Ramos (cell line): ENCODE data around the gene CRACDL.

Experiments
- in situ Hi-C: fragments of 300-500 bp; cut with MboI; formaldehyde crosslinking; loops from one replicate; pipeline ENCODE4 v1.14.3; 2022; ENCODE audit warnings: low sequenced_read_pairs; ENCODE audit not compliant: unreplicated experiment

Gene CRACDL, protein sequence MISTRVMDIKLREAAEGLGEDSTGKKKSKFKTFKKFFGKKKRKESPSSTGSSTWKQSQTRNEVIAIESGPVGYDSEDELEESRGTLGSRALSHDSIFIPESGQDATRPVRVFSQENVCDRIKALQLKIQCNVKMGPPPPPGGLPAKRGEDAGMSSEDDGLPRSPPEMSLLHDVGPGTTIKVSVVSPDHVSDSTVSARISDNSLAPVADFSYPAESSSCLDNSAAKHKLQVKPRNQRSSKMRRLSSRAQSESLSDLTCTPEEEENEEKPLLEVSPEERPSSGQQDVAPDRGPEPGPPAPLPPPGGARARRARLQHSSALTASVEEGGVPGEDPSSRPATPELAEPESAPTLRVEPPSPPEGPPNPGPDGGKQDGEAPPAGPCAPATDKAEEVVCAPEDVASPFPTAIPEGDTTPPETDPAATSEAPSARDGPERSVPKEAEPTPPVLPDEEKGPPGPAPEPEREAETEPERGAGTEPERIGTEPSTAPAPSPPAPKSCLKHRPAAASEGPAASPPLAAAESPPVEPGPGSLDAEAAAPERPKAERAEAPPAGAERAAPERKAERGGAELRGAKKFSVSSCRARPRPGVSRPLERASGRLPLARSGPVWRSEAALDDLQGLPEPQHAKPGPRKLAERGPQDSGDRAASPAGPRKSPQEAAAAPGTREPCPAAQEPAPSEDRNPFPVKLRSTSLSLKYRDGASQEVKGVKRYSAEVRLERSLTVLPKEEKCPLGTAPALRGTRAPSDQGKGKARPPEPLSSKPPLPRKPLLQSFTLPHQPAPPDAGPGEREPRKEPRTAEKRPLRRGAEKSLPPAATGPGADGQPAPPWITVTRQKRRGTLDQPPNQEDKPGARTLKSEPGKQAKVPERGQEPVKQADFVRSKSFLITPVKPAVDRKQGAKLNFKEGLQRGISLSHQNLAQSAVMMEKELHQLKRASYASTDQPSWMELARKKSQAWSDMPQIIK

DNA sequence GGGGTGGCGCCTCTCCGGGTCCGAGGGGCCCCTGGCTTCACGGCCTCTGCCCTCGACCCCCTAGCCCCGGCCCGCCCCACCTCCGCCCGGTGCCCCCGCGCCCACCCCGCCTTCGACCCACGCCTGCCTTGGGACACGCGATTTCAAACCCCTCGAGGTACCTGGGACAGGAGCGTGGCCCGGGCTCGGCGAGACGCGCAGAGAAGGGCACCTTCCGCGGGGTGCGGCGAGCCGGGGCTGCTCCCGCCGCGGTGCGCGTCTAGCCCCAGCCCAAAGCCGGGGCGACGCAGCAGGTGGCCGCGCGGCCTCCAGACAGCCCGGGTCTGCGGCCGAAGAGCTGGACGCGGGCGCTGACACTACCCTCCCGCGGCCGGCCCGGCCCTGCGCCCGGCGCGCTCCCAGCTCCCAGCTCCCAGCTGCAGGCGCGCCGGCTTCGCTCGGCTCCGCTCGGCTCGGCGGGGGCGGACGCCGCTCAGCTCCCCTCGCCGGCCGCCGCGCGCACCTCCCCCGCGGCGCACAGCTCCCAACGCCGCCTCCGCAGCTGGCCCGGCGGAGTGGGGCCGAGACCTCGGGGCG, at the start of gene CRACDL:
Gene CRACDL (minus strand): TSS at position 449 of the 576 bp plus-strand sequence. CDS start 89,425 bp downstream, outside the sequence.
- in situ Hi-C loops, result no loop called here

DNA sequence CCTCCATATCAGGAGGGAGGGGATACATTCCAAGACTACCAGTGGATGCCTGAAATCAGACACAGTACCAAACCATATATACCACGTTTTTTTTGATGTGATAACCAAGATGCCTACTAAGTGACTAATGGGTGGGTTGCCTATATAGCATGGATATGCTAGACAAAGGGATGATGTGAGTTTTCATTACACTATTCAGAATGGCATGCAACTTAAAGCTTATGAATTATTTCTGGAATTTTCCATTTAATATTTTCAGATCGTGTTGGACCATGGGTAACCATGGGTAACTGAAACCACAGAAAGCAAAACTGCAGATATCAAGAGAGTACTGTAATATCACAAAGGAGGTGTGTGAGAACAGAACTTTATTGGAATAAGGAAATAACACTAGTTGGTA, 39.6 kb upstream of the CRACDL start:
- in situ Hi-C loops, result no loop called here

DNA sequence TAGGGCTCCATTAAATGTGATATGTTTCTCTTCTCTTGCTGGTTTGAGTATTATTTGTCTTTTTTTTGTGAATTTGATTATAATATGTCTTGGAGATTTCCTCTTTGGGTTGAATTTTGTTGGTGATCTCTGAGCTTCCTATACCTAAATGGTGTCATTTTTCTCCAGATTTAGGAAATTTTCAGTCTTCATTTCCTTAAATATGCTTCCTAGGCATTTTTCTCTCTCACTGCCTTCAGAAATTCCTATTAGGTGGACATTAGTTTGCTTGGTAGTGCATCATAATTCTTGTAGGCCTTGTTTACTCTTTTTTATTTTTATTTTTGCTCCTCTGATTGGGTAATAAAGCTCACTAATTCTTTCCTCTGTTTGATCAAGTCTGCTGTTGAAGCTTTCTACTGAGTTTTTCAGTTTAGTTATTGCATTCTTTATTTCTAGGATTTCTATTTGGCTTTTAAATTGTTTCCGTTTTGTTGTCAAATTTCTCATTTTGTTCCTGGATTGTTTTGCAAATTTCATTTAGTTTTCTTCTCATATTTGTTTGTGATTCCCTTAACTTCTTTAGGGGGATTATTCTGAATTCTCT, 36.6 kb upstream of the CRACDL start:
- in situ Hi-C loops, result no loop called here

DNA sequence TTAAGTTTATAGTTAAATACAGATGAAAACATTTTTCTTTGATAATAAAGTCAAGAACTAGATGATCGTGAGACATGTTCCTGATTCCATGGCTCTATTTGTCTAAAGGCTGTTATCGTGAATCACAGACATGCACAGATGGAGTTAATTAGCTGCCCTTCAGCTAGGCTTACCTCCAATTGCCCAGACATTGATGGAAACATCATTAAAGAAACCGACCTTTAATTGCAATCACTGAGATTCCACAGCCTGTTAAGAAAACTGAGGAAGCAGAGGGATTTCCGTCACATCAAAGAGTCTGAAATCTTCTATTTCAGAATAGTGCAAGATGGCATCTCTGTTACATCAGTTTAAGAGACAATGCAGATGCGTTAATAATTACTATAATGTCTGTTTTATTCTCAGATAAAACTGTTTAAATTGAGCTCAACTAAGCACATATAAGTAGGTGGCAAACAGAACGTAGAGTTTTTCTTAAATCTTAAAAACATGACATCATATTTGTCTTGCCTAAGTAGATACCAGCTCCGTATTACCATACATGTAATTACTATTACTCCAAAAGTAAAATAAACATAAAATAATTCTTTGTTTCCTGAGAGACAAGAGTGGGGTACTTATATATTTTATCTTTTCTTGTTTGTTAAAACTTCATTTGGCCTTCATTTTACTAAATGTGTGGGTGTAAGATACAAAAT, 23.9 kb upstream of the CRACDL start:
- in situ Hi-C loops, result no loop called here

DNA sequence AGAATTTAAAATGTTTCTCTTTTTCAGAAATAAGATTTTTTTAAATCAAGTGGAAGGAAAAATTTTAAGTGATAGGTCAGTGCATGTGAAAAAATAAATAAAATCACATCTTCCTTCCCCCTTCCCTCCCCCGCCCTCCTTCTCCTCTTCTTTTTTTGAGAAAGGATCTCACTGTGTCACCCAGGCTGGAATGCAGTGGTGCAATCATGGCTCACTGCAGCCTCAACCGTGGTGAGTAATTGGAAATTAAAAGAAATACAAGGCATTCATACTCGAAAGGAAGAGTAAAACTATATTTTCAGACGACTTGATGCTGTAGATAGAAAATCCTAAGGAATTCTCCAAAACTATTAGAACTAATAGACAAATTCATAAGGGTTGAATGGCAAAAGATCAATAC, 16.9 kb upstream of the CRACDL start:
- in situ Hi-C loops, result no loop called here

DNA sequence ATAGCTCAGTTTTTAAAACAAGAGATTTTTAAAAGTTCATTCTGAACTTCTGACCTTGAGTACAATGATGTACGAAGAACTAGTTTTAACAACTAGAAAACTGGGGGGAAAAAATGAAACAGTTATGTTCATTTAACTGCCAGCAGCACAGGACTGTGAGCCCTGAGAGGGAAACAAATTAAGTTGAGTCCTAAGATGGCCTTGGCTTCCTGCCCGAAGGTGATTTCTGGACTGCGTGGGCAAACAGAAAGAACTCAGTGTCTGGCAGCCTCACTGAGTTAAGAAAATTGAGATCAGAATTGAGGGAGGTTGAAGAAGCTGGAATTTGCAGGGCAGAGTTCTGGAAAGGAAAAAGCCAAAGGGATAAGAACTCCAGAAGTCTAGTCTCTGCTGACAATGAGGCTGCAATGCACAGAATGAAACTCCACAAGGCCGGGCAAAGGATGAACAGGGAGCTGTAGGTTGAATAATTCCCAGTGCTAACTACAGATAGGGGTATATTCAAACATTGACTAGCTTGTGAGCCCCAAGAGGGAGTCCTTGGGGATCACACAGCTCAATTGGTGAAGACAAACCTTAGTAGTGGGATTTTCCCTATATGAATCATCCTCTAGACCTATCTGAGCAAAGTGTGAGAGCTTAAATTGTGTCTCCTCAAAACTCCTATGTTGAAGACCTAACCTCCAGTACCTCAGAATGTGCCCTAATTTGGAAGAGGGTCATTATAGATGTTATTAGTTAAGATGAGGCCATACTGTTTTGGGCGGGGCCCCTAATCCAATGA, 13.1 kb upstream of the CRACDL start:
- in situ Hi-C loops, result no loop called here

DNA sequence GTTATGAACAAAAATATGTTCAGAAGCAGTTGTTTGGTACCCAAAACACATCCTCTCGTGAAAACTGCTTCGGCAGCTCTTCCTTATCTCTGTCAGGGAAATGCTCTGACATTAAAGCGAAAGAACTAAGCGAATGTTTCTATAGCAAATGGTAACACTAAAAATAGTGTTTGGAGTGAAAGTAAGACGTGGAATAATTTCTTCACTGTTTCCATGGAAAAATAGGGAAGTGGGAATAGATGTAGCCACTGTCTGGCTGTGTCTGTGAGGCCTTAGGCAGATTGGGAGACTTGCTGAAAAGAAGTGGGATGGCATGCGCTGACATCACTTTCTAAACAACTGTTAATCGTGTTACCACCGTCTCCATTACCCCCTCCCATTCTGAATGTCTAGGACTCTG, 11.5 kb upstream of the CRACDL start:
- in situ Hi-C loops, result no loop called here

DNA sequence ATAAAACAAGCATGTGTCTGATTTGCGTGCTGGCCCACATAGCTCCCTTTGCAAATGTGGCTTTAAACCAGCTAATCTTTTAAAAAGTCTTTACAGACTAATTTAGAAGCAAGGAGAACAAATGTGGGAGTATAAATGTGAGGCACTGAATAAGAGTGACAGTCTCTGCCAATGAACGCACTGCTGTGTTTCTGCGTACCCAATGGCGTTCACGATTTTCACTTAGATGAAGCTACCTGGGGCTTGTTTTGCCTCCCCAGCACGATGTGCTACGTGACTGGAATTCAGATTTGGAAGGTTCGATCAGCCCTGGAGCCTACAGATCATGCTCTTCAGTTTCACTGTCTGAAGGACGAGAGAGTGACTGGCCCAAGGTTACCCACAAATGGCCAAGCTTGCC, 10.8 kb upstream of the CRACDL start:
- in situ Hi-C loops, result no loop called here

DNA sequence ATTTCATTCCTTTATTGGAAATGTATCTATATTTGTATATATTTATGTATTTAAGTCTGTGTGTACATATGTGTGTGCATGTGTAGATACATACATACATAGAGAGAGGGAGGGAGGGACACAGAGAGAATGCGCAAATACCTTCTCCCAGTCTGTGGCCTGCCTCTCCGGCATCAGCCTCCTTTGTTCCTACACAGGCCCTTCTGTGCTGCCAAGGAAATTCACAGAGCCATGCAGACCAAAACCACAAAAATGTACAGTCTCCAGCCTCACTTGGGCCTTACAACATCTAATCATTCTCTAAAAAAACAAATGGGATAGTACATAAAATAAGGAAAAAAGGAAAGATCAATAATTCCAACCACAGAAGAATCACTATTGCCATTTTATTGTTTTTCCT, 8.8 kb upstream of the CRACDL start:
- in situ Hi-C loops, result no loop called here

DNA sequence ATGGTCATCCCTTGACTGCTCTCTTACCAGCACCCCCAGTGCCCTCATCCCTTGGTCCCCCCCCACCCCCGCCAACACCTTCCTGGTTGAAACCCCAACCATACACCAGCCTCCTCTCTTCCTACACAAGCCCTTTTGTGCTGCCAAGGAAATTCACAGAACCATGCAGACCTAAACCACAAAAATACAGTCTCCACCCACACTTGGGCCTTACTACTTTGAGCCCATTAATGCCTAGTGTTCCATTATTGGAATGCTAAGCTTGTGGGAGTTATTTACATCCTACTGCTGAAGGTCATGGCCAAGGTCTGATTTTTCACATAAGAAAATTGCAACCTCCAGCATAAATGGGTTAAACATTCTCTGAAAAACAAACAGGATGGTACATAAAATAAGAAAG, 4.1 kb upstream of the CRACDL start:
- in situ Hi-C loops, result no loop called here

DNA sequence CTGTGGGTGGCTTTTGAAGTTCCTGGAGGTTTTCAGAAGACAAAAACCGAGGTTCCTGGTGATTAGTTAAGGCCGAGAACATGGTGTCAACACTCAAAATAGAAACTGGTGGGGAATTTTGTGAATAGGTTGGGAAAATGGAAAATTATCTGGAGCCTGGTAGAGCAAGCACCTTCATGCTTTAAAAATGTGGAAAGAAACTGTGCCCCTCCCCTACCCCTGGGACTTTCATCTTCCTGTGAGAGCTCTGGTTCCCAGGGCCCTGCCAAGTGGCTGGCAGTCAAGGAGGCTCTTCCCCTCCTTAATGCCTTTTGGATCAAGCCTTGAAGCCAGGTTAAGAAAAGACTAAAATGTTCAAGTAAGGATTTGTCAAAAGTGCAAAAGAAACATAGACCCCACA, 1.9 kb upstream of the CRACDL start:
- in situ Hi-C loops, result no loop called here

DNA sequence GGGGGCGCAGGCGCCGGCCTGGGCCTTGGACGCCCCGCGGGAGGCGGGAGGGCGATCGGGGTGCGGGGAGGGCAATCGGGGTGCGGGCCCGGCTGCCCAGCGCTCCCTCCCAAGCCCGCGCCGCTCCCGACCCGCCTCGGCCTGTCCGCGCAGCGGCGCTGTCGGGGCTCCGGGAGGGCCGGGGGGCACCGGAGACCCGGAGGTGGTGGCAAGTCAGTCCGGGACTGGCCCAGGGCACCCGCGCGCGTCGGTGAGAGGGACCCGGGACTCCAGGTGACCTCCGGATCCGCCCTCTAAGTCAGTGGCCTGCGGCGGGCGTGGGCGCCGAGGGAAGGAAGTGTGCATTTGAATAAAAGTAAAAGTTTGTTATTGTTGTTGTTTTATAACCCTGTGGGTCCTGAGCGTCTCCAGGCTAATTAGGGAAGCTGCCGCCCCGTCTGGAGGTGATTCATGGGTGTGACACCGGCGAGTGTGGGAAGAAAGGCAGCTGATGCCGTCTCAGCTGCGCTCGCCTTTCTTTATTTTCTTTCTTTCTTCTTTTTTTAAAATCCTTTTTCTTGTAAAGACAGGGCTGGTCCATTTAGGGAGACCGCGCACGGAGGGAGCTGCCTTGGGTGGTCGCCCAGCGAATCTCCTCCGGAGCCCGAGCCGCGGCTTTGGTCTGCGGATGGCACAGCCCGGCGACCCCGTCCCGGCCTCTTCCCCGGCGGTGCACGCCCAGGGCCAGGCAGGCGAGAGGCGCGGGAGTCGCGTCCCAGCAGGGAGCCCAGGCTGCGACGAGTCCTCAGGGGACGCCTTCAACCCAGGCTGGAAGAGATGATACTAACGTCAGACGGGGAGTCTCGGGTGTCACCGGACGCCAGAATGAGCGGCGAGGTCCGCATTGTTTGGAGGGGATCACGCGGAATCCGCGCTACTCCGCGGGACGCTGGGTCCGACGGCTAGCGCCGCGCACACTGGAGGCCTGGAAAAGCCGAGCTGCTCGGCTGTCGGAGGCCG, 627 bp upstream of the CRACDL start:
- in situ Hi-C loops, result no loop called here

DNA sequence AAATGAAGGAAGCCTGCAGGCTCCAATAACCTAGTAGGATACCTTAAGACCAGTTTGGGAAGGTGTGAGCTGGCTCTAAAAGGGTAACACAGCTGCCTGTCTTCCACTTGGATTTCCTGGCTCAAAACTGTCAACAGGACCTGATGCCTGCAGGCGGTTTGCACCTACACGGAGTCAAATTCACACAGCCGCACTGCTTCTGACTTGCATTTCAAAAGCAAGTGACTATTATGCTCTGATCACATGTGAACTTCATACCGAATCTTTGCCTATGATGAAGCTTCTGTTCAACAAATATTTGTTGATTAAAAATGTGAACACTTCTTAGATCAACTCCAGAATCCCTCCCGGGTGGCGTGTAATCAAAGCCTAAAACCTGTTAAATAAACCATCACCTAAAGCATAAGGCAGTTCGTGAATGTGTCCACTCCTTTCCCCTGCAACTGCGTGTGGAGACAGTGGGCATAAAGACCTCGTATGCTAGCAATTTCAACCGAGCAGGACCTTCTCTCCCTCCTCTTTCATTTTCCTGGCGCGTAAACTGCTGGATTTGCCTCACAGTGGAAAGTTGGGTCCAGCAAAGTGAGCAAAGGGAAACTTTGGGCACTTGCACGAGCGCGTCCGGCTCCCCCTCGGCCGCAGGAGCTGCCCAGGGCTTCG, 784 bp downstream of the CRACDL start:
- in situ Hi-C loops, result no loop called here

DNA sequence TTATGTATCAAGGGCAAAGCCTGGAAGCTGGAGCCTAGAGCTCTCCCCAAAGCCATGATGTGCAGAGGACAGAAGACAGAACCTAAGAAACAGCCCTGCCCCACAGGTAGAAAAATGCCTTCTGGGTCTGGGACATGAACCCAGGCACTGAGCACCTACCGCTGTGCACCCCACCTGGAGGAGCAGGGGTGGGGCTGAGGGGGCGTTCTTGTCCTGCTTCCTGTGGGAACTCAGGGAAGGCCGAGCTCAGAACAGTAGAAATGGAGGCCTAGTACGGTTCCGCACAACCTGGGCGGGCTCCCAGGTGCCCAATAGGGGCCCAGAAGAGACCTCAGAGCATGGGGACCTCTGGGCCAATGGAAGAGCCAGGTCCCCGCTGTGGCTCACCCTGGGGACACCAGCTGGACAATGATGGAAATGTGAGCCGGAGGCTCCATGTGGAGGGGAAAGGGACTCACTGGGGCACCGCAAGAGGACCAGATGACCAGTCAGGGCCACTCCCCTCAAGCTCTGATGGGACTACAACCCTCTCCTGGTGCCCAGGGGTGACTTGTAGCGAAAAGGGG, 3.2 kb downstream of the CRACDL start:
- in situ Hi-C loops, result no loop called here

DNA sequence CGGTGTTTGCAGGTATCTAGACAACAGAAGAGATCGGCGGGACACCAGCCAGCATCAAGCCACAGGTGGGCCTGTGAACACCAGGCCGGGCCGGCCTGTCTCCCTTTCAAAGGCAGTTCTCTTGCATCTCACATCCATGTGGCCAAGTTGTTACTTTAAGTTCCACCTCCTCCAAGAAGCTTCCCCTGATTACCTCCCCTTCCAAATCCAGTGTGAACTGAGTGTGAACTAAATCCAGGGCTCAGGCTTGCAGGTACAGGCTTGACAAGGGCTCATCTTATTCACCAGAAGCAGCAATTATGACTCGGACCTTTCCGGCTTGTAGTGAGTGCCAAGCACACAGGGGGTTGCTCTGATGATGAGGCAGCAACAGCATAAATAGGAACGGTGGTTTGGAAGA, 3.9 kb downstream of the CRACDL start:
- in situ Hi-C loops, result no loop called here

DNA sequence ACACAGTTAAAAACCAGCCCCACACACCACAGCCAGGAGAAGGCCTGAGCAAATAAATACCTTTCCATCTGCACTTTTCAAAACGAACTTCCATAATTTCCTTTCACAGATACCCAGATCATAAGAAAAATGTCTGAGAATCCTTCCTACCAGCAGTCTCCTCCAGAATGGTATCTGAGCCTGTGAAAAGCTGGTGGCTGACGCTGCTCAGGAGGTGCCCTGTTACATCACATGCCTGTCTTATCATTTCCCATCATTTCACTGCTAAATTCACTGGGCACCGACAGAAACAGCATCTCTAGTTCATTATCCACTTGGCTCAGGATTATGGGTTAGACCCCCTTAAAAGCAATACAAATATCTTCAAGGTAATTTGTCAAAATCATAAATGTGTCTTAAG, 4.4 kb downstream of the CRACDL start:
- in situ Hi-C loops, result no loop called here

DNA sequence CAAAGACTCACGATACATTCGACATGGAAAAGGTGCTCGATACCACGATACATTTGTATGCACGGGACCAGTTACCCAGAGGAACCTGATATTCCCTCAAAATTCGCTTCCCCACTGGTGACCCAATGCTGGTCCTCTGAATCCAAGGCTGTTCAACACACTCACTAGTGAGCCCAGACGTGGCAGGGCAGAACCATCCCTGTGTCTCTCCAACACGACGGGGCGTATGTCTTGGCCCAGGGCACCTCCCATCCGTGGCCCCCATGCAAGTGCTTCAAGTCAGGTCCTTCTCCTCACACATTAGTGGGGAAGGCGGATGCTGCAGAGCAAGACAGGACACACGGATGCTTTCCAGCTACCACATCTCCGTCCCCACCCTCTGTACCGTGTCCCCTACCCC, 6.1 kb downstream of the CRACDL start:
- in situ Hi-C loops, result no loop called here
